Measurements from ENCODE around the gene PPY.
"Not testable (repeated sequence)": the region's sequence is repeated elsewhere in the genome, so short reads cannot be mapped to it uniquely, and the experiment has no call there.

Gene PPY

GRCh38 chr17:43942051-43942685, at the start of gene PPY:
PPY (minus strand) TSS chr17:43942476; CDS start chr17:43941654, 822 bp downstream.
- no peak for DNase-seq (ENCODE audit: low read depth in 1 of 2, low spot score in 1 of 2)

GRCh38 chr17:43988301-43988700, 46.0 kb upstream of the PPY start:
- DNase-seq (ENCODE audit: low read depth in 1 of 2, low spot score in 1 of 2) = no peak

GRCh38 chr17:43987131-43988021, 45.1 kb upstream of the PPY start:
- DNase-seq (ENCODE audit: low read depth in 1 of 2, low spot score in 1 of 2) = no peak

GRCh38 chr17:43986225-43986981, 44.1 kb upstream of the PPY start:
- no peak for DNase-seq (ENCODE audit: low read depth in 1 of 2, low spot score in 1 of 2)

GRCh38 chr17:43984521-43984920, 42.2 kb upstream of the PPY start:
- DNase-seq (ENCODE audit: low read depth in 1 of 2, low spot score in 1 of 2) = no peak

- no peak for DNase-seq (ENCODE audit: low read depth in 1 of 2, low spot score in 1 of 2)
These were observed 41.5 kb upstream of the PPY start for GRCh38 chr17:43983515-43984411.

GRCh38 chr17:43983196-43983514, 40.9 kb upstream of the PPY start:
- no peak for DNase-seq (ENCODE audit: low read depth in 1 of 2, low spot score in 1 of 2)

- DNase-seq (ENCODE audit: low read depth in 1 of 2, low spot score in 1 of 2) = no peak
These were observed 39.9 kb upstream of the PPY start for GRCh38 chr17:43982171-43982570.

- DNase-seq (ENCODE audit: low read depth in 1 of 2, low spot score in 1 of 2) = no peak
These were observed 37.4 kb upstream of the PPY start for GRCh38 chr17:43979671-43980070.

GRCh38 chr17:43979011-43979410, 36.7 kb upstream of the PPY start:
- no peak for DNase-seq (ENCODE audit: low read depth in 1 of 2, low spot score in 1 of 2)

GRCh38 chr17:43978078-43978477, 35.8 kb upstream of the PPY start:
- DNase-seq (ENCODE audit: low read depth in 1 of 2, low spot score in 1 of 2) = no peak

GRCh38 chr17:43976963-43977837, 34.9 kb upstream of the PPY start:
- no peak for DNase-seq (ENCODE audit: low read depth in 1 of 2, low spot score in 1 of 2)

GRCh38 chr17:43975898-43976297, 33.6 kb upstream of the PPY start:
- DNase-seq (ENCODE audit: low read depth in 1 of 2, low spot score in 1 of 2) = no peak

GRCh38 chr17:43974382-43975266, 32.3 kb upstream of the PPY start:
- DNase-seq (ENCODE audit: low read depth in 1 of 2, low spot score in 1 of 2) = no peak

- DNase-seq (ENCODE audit: low read depth in 1 of 2, low spot score in 1 of 2) = not testable (repeated sequence)
These were observed 30.4 kb upstream of the PPY start for GRCh38 chr17:43972444-43973212.

GRCh38 chr17:43971436-43971835, 29.2 kb upstream of the PPY start:
- not testable (repeated sequence) for DNase-seq (ENCODE audit: low read depth in 1 of 2, low spot score in 1 of 2)

- no peak for DNase-seq (ENCODE audit: low read depth in 1 of 2, low spot score in 1 of 2)
These were observed 28.1 kb upstream of the PPY start for GRCh38 chr17:43970366-43970765.

- no peak for DNase-seq (ENCODE audit: low read depth in 1 of 2, low spot score in 1 of 2)
These were observed 25.1 kb upstream of the PPY start for GRCh38 chr17:43967251-43967875.

Data from stimulated activated CD4-positive, alpha-beta T cell treated with anti-CD3 and anti-CD28 coated beads, Interleukin-15, amount 100 ng/mL, for 1 hour (primary cell).